ENCODE data around the gene OR2AE1.

The OR2AE1 gene

GRCh38 chr7:99920149-99920548 is 43.3 kb upstream of the OR2AE1 start:
- TF ChIP-seq CTCF (IDR thresholded peaks at IDR 0.05; ENCODE audit: insufficient read depth, low read length, poor library complexity, severe bottlenecking) (no peak), EZH2phosphoT487 (conservative IDR thresholded peaks at IDR 0.05; ENCODE audit: low read length) (no peak)
- Histone ChIP-seq H4K20me1 (ENCODE audit: low read depth, low read length) (no peaks in the 10 kb centered on the region), H2AFZ (ENCODE audit: low read depth, low read length, severe bottlenecking) (peak overlapping the region; percentile 84), H3F3A (ENCODE audit: insufficient read depth) (peaks cover 14% of the 10 kb centered on the region; the same call in 1 of the 2 replicates), H3K79me2 (ENCODE audit: insufficient read depth, low read length) (peaks cover 49% of the 10 kb centered on the region), H3K4me2 (ENCODE audit: low read depth, low read length, poor library complexity, severe bottlenecking) (peak overlapping the region; percentile 78), H3K27ac (ENCODE audit: low read depth, low read length) (peak overlapping the region; percentile 45), H3K27me3 (ENCODE audit: low read length) (no peaks in the 10 kb centered on the region), H3K4me3 (ENCODE audit: insufficient read depth, low read length, poor library complexity, severe bottlenecking) (peak overlapping the region; percentile 83), H3K9me2 (replicated peaks; ENCODE audit: insufficient read depth, low read length) (no peaks in the 10 kb centered on the region), H3K36me3 (ENCODE audit: low read length) (no peaks in the 10 kb centered on the region), H3K9ac (ENCODE audit: low read length) (peak overlapping the region; percentile 86), H3K9me3 (ENCODE audit: insufficient read depth, low read length) (no peaks in the 10 kb centered on the region)

- Histone ChIP-seq H3K4me3 (ENCODE audit: insufficient read depth, low read length, poor library complexity, severe bottlenecking) (peak overlapping the region; percentile 83), H2AFZ (ENCODE audit: low read depth, low read length, severe bottlenecking) (peak overlapping the region; percentile 84), H3K36me3 (ENCODE audit: low read length) (no peaks in the 10 kb centered on the region), H3K9me3 (ENCODE audit: insufficient read depth, low read length) (no peaks in the 10 kb centered on the region), H3K79me2 (ENCODE audit: insufficient read depth, low read length) (peaks cover 52% of the 10 kb centered on the region), H3K4me2 (ENCODE audit: low read depth, low read length, poor library complexity, severe bottlenecking) (peak overlapping the region; percentile 78), H3F3A (ENCODE audit: insufficient read depth) (peaks cover 16% of the 10 kb centered on the region; the same call in 1 of the 2 replicates), H3K27me3 (ENCODE audit: low read length) (no peaks in the 10 kb centered on the region), H3K27ac (ENCODE audit: low read depth, low read length) (peak overlapping the region; percentile 45), H4K20me1 (ENCODE audit: low read depth, low read length) (no peaks in the 10 kb centered on the region), H3K9ac (ENCODE audit: low read length) (peak overlapping the region; percentile 86), H3K9me2 (replicated peaks; ENCODE audit: insufficient read depth, low read length) (no peaks in the 10 kb centered on the region)
- TF ChIP-seq CTCF (IDR thresholded peaks at IDR 0.05; ENCODE audit: insufficient read depth, low read length, poor library complexity, severe bottlenecking) (no peak), EZH2phosphoT487 (conservative IDR thresholded peaks at IDR 0.05; ENCODE audit: low read length) (no peak)
Measured at GRCh38 chr7:99919814-99920112, 42.9 kb upstream of the OR2AE1 start.

- Histone ChIP-seq H3F3A (ENCODE audit: insufficient read depth) (peaks cover 19% of the 10 kb centered on the region; the same call in 1 of the 2 replicates), H3K79me2 (ENCODE audit: insufficient read depth, low read length) (peaks cover 52% of the 10 kb centered on the region), H3K4me3 (ENCODE audit: insufficient read depth, low read length, poor library complexity, severe bottlenecking) (peak within 1 kb of the TSS; percentile 83), H3K27ac (ENCODE audit: low read depth, low read length) (peak within 1 kb of the TSS; percentile 45), H3K27me3 (ENCODE audit: low read length) (no peaks in the 10 kb centered on the region), H3K9me3 (ENCODE audit: insufficient read depth, low read length) (no peaks in the 10 kb centered on the region), H3K9me2 (replicated peaks; ENCODE audit: insufficient read depth, low read length) (no peaks in the 10 kb centered on the region), H3K4me2 (ENCODE audit: low read depth, low read length, poor library complexity, severe bottlenecking) (peak within 1 kb of the TSS; percentile 78), H2AFZ (ENCODE audit: low read depth, low read length, severe bottlenecking) (peak within 1 kb of the TSS; percentile 84), H3K9ac (ENCODE audit: low read length) (peak within 1 kb of the TSS; percentile 86), H4K20me1 (ENCODE audit: low read depth, low read length) (no peaks in the 10 kb centered on the region), H3K36me3 (ENCODE audit: low read length) (no peaks in the 10 kb centered on the region)
- no peak for TF ChIP-seq CTCF (IDR thresholded peaks at IDR 0.05; ENCODE audit: insufficient read depth, low read length, poor library complexity, severe bottlenecking)
- no peak for TF ChIP-seq EZH2phosphoT487 (conservative IDR thresholded peaks at IDR 0.05; ENCODE audit: low read length)
Measured at GRCh38 chr7:99918959-99919813, 42.4 kb upstream of the OR2AE1 start, which contains the start of gene TRIM4. Gene TRIM4 (minus strand): TSS chr7:99919530. CDS start chr7:99919401, 129 bp downstream.
